GM21529 (cell line): ENCODE data around the gene CCR5AS.
"Not testable (repeated sequence)": the region's sequence is repeated elsewhere in the genome, so short reads cannot be mapped to it uniquely, and the experiment has no call there.

Source experiments
- ATAC-seq: cut with Tn5 transposase; IDR thresholded peaks from one replicate; pipeline ENCODE4 v1.9.1; 2021; ENCODE audit not compliant: unreplicated experiment

Gene CCR5AS

DNA sequence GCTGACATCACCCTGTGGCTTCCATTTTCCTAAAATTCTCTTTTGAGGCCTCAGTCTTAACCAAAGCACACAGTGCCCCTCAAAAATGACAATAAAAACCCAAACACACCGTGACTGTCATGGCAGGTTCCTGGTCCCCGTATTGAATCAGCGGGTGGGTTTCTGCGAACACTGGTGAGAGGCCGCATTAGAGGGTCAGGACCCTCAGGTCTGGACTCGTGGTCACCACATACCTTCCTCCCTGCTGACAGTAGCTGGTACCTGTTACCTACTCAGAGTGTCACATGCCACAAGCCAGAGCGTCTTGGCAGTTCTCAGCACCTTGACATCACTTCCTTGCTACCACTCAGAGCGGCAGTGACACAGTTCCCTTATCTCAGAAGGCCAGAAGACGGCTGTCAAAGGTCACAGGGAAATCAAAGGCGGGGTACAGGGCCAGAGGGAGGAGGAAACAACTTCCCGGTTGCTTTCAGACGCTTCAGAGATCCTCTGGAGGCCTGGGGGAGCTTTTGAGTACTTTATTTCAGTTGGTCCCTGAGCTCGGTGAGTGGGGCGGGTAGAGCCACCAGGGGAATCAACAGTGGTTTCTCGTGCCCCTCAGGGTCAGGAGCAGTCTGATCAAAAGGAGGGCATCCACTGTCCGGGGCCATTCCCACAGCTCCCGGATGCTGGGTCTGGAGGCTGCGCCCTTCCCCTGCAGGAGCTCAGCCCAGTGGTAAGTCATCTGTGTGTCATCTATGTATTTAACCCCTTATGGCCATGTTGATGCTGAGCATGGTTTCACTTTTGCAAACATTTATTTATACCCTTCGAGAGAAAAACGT is at the start of gene CCR5AS, which contains the start of gene CCRL2:
TSS of gene CCR5AS (minus strand) at position 279 of the 824 bp plus-strand sequence.
TSS of gene CCRL2 (plus strand) at position 472 of the 824 bp plus-strand sequence. CDS start 821 bp downstream, outside the sequence.
- ATAC-seq: no peak

DNA sequence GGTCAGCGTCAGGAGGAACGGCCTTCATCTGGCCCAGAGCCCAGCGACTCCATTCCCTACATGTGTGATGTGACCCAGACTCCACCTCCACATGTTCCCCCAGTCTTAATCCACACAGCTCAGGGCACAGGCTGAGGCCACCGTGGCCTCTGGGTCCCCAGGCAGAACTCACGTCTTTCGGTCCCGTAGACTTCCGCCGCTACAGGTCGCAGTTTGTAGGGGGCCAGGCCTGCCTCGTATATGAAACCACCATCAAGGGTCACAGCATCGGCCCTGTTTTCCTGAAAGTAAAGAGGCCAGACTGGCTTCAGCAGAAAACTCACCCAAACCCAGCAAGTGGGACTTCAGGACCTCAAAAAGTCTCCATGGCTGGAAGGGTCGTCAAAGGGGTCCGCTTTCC is 49.3 kb upstream of the CCR5AS start:
- no peak for ATAC-seq

DNA sequence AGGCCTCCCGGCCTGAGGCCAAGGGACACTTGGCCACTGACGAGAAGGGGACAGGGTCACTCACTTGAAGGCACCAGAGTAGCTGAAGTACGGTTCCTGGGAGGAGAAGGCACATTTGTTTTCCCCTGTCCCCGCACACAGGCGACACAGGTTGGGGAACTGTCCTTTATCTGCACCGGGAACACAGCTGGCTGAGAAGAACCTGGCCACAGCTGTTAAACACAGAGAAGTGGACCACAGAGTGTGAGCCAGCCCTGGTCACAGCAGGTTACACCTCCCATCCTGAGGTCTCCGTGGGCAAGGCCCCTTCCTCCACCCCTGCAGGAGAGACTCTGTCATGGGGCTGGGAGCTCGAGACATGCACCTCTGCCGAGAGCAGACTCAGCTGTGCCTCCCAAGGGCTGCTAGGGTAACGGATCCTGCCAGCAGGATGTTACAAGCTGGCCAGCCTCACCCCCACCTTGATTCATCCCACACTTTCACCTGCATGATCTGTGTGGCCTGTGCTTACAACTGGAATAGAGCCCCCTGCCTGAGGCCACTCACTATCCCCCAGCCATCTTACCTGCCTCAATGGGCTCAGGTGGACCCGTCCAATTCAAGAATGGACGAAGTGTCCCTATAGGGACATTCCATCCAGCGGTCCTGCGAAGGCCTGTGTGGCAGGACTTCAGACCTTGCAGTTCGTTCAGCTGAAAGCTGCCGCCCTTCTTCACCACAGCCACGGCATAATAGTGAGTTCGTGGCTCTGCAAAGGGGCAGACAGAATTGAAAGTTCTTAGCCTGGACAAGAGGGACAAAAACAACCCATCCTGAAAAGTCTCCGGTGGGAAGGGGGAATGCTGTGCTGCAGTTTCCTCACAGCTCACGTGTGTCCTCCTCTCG is 48.6 kb upstream of the CCR5AS start:
- no peak for ATAC-seq

DNA sequence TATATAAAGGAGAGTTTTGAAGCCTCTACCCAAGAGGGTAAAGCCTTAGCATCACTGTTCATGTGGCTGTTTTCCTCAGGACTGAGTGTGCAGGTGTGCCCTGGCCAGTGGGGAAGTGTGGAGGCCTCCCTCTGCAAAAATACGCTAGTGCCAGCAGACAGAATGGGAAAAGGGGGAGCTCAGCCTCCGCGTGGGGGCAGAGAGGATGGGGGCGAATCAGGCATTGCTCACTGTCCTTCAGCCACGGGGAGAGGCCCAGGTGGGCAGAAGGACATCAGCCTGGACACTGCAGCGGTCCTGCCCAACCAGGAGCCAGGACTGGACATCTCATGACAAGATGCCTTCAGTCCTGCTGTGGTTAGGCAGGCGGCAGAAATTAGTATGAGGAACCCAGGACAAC is 47.7 kb upstream of the CCR5AS start:
- no peak for ATAC-seq

DNA sequence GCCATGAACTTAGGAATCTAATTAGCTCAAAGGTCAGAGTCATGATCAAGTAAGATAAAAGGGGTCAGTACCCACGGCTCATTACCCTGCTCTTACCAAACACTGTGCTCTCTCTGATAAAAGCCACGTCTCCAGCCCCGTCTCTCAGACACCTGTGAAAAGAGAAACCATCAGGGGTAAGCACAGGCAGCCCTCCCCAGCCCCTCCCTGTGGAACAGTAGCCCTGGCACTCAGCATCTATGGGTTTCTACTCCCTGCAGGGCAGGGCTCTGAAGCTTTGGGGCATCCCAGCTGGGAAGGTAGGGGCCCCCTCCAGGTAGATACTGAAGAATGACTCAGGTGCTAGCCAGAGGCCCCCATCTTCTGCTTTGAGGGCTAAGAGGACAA is 47.3 kb upstream of the CCR5AS start:
- ATAC-seq: no peak

DNA sequence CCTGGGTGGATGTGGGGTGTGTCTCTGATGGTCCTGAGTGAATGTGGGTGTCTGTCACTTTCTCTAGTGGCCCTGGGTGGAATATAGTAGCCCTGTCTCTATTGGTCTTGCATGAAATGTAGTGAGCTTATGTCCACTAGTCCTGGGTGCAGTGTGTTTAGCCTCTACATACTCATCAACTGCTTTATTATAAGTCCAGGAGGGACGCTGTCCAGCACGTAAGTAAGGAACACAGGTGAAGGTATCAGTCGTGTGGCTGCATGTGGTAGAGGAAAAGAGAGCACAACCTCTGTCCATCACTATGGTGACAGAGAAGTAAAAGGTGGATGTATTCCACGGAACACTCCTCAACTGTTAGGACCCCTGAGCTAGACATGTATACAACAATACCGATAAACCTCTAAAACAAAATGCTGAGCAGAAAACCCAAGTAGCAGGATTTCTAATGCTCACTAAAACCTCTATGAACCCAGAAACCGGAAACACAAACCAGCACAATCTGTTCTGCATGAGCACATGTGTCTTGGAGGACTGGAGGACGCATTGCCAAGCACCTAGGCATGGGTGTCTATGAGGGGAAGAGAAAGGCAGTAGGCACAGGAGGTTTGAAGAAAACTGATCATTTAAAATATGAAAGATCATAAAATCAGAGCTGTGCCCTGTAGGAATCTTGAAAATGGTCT is 46.8 kb upstream of the CCR5AS start:
- ATAC-seq: no peak

DNA sequence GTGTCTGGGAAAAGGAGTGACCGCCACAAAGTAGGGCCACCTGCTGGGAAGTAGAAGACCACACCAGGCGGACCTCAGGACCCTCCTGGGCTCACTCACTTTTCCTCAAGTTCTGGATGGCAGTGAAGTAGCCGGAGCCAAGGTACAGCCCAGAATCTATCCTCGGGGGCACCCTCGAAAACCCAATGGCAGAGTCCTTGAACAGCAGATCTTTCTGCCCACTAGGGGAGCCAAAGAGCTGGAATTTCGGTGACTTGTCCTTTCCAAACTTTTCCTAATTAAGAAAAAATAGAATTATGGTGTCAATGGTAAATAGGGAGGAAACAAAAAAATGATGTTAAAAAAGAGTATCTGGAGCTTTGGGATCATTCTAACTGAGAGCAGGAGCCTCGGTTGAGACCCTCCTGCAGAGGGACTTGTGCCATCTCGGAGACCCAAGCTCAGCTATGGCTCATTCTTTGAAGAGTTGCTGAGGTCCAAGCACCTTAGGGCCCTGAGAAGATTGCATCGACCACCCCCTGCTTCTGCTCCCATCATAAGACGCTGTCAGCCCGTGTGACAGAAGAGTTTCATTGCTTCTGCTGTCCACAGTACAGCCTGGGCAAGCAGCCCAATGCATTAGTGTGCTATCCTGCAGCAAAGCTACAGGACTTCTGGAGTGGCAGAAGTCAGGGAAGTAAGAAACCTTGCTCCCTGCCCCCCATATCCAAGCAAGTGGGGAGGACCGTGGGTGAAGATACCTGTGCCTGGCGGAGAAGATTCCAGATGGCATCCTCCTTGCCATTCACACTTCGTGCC is 43.1 kb upstream of the CCR5AS start:
- no peak for ATAC-seq

DNA sequence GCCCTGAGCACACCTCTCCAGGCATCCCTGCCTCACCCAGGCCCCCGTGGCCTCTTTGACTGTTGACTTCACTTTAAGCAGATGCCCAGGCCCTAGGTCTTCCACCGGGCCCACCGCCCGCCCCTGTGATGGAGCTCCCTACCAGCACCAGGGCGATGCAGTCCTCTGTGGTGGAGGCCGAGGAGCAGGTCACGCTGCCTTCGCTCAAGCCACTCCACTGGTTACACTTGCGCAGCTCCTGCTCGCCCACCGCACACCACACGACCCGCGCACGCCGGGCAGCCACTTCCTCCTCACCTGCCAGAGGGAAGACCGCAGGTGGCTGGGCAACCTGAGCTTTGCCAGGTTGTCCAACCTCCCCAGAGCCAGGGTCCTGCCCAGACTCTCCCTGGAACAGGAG is 41.9 kb upstream of the CCR5AS start:
- ATAC-seq: no peak

DNA sequence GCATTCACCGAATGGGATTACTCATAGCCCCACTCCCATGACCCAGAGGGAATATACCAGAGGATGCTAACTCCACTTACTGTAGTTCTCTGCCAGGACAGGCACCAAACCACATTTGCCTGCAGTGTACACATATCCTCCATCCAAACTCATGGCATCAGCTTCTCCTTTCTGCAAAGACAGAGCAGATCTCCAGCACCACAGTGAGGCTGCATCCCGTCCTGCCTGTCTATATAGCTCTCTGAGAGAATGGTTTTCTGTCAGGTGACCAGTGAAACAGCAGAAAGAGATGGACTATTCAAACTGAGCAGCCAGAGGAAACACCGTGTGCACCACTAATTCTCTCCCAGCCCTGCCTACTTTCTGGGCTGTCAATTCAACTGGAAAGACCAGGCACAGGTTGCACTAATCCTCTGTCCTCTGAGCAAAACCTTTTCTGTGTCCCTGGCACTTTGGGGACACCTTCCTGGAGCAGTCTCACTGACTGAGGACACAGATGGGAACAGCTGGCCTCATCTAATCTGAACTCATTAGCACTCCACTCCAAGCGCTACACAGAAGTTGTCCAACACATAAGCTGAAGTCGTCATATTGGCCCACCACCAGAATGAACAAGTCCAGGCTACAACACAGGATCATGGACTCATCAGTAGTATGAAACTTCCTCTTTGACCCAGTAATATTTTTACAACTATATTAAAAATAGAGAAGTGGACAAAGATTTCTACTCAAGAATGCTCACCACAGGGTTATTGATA is 40.5 kb upstream of the CCR5AS start:
- ATAC-seq: no peak

DNA sequence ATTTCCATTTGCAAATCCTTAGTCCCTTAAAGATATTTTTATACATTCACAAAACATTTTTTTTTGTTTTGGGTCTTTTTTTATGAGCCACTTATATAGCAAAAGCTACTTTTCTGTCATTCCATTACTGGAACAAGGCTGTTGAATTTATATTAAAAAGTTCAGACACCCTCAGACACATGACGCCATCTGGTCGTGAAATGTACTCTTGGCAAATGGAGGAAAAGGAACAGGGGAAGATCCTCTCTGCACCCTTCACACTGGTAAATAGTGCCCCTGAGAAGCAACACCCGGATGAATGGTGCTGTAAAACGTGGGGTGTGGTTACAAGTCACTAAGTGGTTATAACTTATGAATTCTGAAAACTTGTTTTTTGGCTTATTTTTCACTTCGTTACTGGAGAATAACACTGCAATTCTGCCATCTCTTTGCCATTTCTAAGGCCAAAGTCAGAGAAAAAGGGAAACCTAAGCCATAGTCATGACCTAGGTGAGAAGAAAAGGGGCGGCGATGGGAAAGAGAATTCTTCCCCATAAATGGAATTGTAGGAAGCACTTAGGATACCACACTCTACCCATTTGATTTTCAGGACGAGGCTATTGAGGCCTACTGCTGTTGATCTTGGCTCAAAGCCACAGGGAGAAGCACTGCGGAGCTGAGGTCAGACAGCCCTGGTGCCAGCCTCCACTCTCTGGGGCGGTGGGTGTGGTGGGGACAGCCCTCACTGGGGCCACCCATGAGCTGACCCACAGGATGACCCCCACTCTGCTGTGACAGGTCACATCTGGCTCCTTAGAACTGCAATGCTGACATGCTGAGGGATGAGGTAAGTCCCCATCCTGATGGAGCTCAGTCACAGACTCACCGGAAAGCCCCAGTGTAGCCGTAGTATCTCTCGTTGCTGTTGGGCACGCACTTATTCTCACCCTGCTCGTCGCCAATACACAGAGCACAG is 36.0 kb upstream of the CCR5AS start:
- ATAC-seq: no peak

DNA sequence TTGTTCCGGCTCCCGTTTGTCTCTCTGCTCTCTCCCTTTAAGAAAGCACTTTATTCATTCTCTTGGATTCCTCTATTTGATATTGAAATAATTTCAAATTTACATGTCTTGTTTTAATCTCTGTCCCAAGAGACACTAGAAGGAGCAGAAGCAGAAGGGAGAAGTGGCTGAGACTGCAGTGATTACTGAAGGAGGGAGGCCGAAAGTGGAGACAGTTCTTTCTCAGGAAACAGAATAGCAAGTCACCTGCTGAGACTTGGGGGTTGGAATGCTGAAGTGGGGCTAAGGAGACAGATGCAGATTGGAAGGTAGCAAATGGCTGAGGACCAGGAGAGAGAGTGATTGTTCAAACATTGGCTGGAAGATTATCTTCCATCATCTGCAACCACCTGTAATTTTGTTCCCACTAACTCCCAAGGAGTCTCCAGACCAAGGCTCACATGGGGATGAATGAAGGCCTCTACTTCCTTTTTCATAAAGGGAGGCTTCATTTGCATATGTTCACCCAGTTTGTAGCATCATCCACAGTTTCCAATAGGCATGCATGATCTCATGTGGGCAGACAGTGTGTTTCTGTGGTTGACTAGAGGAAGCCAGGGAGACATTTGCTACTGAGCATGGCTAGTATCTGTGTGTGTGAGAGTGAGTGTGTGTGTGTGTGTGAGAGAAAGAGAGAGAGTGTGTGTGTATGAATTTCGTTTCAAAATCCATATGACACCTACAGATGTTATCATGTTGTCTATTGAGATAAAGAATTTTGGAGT is 33.8 kb upstream of the CCR5AS start:
- ATAC-seq: peak; percentile 82

DNA sequence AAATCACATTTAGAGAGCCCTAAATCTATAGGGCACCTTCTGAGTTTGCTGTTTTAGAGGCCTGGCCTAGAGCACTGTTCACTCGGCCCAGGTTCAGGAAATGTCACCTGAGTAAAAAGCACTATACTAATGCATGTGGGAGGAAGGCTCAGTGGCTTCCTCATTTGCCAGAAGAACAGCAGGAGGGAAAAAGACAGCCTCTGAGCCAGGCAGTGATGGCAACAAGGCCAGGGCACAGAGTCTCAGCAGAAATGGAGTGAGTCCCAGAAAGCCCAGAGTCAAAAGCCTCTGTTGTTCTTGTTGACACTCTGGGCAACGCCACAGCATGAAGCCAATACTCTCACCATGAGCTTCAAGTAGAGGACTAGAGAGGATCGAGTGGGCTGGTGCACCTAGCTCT is 32.0 kb upstream of the CCR5AS start:
- ATAC-seq: no peak

DNA sequence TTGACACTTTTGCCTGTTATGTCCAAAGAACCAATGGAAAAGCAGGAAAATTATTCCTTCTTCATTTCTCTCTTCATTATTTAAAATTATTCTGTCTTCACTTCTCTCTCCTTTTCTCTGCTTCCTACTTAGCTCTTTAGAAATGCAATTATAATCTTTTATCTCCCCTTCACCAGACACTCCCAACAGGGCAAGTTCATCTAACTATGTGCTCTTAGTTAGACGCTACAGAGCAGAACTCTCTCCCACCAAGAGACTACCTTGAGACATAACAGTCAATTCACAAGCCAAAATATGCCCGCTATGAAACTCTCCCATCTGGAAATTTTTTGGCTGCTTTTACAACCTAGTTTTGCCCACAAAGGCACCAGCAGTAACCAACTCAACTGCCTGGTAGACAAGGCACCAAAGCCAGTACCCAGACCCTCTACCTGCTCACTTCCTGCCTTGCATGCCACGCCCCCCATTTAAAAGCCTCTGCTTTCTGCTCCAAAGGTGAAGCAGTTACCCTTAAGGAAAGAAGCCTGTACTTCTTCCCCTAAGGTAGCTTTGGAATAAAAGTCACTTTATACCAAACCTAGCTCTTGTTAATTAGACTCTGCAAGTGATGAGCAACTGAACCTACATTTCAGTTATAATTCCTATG is 28.3 kb upstream of the CCR5AS start:
- ATAC-seq: no peak

DNA sequence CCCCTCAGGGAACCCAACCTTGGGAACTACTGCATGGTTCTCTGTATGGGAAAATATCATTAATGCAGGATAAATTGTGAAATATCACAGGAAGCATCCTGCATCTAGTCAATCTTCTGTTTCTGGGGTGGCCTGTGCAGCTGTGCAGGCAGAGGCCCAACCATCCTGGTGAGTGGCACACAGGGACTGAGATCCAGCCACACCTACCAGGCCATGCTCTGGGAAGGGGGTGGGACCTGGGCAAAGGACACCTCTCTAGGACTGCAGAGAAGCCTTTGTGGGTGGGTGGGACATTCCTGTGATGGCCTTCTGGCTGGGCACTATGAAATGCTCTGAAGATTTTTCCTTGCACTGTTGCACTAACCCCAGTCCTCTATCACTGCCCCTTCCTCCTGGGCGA is 27.0 kb upstream of the CCR5AS start:
- ATAC-seq: no peak

DNA sequence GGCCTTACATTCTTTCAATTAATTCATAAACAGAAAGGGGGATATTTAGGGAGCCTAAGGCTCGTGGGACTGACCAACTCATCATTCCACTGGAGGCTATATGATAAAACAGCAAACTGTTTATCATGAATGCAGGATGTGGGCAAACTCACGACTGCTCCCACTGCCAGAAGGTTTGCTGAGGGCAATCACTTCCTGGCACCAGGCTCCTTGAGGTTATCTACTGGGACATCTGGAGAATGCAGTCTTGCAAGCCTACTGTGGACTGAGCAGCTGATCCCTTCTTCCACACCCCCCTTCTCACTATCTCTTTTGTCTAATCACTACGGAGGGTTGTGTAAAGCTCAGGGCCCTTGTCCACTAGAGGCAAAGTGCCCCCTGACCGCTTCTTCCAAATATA is 26.3 kb upstream of the CCR5AS start:
- ATAC-seq: not testable (repeated sequence)

DNA sequence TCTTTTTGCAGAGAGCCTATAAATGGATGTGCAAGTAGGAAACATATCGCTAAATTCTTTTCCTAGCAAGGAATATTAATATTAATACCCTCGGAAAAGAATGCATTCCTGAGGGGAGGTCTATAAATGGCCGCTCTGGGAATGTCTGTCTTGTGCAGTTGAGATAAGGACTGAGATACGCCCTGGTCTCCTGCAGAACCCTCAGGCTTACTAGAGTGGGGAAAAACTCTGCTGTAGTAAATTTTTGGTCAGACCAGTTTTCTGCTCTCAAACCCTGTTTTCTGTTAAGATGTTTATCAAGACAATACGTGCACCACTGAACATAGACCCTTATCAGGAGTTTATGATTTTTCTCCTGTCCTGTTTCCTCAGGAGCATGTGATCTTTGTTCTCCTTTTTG is 25.0 kb upstream of the CCR5AS start:
- ATAC-seq: not testable (repeated sequence)

DNA sequence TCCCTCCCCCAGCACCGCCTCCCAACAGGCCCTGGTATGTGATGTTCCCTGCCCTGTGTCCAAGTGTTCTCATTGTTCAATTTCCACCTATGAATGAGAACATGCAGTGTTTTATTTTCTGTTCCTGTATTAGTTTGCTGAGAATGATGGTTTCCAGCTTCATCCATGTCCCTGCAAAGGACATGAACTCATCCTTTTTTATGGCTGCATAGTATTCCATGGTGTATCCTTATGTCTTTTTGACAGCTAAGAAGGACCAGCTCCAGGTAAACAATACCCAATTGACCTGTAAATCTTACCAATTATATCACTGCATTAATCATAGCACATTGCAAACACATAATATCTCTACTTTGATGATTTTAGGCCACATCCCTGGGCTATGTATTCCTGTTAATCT is 24.0 kb upstream of the CCR5AS start:
- not testable (repeated sequence) for ATAC-seq

DNA sequence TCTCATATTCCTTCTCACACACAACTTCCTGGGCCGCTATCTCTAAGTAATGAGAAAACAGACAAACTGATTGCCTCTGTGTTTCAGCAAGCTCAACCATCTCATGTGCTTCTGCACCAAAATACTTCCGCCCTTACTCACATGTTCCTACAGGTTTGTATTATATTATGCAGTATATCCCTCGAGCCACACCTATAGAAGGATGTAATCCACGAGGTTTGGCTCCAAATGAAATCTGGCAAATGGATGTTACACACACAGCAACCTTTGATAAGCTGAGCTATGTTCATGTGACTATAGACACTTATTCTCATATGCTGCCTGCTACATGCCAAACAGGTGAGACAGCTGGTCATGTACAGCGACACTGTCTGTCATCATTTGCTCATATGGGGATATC is 22.8 kb upstream of the CCR5AS start:
- ATAC-seq: no peak
